NK-92 (cell line): Measurements from ENCODE around the gene RSBN1L.

ENCODE experiments used
- DNase-seq: peaks from one replicate; lab custom pipeline; 2025; ENCODE audit not compliant: unreplicated experiment; lab: John Stamatoyannopoulos, UW

RSBN1L gene

DNA sequence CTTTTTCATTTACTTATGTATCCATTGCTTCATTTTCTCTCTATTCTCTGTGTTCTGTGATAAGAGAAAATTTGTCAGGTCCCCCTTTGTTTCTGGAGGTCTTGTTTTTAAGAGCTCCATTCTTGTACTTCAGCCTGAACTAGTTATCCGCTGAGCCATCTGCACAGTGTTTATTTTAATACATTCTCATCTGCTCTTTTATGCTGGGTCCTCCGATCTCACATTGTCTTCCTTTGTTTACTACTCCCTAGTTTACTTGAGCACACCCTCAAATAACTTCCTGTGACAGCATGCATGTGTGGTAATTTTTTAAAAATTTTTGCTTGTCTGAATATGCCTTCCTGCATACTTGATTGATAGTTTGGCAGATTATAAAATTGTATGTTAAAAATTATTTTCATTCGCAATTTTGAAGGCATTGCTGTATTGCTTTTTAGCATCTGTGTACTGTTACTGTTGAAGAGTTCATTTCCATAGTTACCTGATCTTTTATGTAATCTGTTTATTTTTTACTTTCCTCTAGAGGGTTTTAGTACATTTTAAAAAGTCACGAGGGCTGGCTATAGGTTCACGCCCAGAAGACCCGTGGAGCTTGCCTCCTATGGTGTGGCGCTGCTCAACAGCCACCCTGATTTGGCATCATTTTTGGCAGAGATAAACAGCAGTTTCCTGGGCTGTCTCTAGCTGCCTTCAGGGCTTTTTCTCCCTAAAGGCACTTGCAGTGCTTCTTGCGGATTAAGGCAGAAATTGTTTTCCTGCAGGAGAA lies 31.9 kb downstream of the RSBN1L start:
- no peak for DNase-seq

DNA sequence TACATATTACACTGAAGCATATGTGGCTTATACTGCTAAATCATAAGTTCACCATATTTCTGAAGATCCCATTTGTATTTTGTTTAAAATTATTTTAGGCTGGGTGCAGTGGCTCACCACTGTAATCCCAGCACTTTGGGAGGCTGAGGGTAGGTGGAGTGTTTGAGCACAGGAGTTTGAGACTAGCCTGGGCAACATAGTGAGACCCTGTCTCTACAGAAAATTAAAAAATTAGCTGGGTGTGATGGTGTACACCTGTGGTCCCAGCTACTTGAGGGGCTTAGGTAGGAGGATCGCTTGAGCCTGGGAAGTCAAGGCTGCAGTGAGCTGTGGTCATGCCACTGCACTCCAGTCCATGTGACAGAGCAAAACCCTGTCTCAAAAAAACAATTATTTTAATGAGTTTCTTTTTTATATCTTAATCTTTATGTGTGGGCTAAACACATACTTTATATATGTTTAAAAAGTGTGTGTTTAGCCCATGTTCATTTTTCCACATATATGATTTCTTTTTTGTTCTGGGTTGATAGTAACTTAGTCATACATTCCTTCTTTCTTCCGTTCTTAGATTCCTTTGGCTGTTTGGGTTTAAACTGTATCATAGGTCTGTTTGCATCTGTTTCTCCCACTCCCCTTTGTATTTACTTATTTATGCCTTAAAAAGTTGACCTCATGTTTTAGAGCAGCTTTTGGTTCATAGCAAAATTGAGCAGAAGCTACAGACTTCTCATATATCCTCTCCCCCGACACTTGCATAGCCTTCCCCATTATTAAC lies 33.5 kb downstream of the RSBN1L start:
- DNase-seq, result no peak

DNA sequence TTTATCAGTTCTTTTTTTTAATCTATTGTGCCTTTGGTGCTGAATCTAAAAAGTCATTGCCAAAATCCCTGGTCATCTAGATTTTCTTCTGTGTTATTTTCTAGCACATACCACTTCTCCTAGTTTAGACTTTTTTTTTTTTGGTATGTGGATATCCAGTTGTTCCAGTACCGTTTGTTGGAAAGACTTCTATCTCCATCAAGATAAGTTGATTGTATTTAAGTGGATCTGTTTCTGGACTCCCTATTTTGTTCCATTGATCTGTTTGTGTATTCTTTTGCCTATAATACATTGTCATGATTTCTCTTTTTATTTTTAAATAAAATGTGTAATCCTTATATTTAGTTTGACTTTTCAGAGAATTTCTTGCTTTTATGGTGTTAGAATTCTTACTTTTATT lies 35.5 kb downstream of the RSBN1L start:
- no peak for DNase-seq

GRCh38 chr7:77734659-77735421 lies 38.6 kb downstream of the RSBN1L start:
- DNase-seq, result no peak

GRCh38 chr7:77735457-77735856 lies 39.2 kb downstream of the RSBN1L start:
- DNase-seq, result no peak

DNA sequence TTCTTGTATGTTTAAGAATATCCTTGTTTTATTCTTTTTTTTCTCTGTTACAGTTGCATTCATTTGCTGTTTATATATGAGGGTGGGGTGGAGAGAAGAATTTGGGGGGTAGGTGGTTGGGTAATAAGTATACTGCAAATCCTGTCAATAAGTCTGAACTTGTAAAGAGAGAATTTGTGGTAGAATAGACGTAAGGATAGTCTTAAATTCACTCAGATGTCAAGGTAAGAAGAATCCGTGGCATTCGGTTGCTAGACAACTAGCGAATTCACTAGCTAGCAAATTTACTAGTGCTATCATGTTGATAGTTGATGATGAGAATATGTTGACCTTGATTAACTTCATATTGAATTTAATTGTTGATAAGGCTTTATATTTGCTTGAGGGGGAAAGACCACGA lies 40.7 kb downstream of the RSBN1L start:
- no peak for DNase-seq

DNA sequence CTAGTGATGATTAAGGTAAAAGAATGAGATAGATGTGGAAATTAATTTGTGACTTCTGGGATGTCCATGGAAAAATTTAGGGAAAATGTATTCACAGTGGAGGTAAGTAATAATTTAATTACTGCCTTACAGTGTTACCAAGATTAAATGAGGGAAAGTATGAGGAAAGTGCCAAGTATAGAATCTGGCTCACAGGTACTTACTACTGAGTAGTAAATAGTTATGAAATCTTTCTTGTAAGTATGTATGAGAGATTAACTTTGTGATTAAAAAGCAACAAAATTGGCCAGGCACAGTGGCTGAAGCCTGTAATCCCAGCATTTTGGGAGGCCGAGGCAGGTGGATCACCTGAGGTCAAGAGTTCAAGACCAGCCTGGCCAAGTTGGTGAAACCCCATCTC lies 42.1 kb downstream of the RSBN1L start:
- no peak for DNase-seq

DNA sequence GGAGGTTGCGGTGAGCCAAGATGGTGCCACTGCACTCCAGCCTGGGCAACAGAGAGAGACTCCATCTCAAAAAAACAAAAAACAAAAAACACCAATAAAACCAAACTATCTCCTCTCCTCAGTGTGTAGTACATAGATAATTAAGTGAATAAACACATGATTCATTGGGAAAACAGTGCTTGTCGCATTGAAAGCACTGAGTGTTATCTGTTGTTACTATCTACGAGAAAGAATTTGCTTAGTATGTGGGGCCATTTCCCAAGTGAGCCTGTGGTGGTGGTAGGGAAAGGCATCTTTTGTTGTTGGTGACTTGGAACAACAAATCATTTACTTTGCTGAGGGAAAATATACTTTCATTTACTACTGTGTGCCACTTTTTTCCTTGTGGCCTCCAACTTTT lies 42.6 kb downstream of the RSBN1L start:
- no peak for DNase-seq

DNA sequence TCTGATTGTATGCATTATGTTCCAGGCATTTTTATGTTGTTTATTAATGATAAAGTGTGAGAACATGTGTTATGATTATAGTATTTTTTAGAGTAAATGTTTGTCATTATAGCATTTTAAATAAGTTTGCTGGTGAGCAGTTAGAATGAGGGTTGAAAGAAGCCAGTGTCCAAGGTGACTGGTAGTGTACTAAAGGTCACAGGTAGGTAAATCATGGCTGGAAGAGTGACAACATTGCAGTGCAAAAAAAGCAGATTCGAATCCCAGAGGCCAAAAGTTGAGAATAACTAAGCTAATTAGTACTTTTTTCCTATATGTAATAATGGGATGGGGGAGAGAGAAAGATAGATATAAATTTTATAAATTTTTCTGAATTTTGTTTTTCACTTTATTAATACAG lies 44.0 kb downstream of the RSBN1L start:
- no peak for DNase-seq

- DNase-seq, result no peak
Measured at GRCh38 chr7:77743518-77743917, 47.3 kb downstream of the RSBN1L start.

GRCh38 chr7:77745746-77746145 lies 49.5 kb downstream of the RSBN1L start:
- no peak for DNase-seq

- no peak for DNase-seq
Measured at GRCh38 chr7:77746164-77746823, 50.0 kb downstream of the RSBN1L start.

DNA sequence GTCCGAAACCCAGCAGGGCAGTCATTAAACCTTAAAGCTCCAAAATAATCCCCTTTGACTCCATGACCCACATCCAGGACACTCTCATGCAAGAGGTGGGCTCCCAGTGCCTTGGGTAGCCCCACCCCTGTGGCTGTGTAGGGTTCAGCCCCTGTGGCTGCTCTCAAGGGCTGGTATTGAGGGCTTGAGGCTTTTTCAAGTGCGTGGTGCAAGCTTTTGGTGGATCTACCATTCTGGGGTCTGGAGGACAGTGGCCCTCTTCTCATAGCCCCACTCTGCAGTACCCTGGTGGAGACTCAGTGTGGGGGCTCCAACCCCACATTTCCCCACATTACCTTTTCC lies 50.5 kb downstream of the RSBN1L start:
- DNase-seq, result no peak

DNA sequence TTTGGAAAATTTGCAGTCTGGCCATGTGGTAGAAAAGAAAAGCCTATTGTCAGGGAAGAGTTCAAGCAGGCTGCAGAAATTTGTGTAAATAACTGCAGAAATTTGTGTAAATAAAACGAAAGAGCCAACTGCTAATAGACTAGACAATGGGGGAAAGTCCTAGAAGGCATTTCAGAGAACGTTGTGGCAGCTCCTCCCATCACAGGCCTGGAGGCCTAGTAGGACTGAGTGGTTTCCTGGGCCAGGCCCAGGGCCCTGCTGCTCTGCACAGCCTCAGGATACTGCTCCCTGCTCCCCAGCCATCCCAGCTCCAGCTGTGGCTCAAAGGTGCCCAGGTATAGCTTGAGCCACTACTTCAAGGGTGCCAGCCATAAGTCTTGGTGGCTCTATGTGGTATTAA lies 50.9 kb downstream of the RSBN1L start:
- no peak for DNase-seq

DNA sequence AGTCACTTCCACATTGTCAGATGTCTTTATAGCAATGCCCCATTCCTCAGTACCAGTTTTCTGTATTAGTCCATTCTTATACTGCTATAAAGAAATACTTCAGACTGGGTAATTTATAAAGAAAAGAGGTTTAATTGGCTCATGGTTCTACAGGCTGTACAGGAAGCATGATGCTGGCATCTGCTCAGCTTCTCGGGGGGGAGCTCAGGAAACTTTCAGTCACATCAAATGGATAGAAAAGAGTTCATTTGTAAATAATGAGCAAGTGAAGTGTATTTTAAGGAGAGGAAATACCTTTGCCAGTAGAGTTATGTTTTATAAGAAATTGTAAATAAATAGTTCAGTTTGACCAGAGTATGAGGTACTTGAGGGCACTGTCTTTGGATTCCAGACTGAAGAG lies 51.5 kb downstream of the RSBN1L start:
- DNase-seq, result no peak

DNA sequence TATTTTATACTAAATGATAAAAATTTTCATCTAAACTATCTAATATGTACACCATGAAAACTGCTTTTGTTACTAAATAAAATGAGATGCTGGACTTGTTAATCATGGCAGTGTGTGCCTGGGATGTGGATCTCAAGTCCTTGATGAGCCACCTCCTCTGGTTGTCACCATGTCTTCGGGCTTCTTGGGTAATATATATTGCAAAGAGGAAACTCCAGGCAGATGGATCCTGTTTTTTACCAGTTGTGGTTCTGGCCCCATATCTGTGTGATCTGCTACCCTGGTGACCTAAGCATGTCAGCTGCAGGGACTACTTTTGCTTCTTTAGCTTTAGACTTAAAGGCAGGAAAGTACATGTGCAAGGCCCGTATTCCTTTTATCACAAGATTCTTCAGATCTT lies 55.8 kb downstream of the RSBN1L start:
- DNase-seq, result no peak

DNA sequence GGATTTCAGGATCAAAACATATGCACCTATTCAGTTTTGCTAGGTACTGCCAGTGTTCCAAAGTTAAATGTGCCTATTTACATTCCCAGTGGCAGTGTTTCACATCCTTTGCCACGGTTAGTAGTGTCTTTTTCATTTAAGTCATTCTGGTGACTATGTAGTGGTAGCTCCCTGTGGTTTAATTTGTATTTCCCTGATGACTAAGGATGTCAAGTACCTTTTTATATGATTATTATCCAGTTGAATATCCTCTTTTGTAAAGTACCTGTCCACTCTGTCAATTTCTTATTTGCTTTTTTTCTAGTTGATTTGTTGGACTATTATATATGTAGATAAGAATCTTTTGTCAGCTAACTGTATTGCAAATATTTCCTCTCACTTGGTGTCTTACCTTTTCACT lies 56.9 kb downstream of the RSBN1L start:
- no peak for DNase-seq

DNA sequence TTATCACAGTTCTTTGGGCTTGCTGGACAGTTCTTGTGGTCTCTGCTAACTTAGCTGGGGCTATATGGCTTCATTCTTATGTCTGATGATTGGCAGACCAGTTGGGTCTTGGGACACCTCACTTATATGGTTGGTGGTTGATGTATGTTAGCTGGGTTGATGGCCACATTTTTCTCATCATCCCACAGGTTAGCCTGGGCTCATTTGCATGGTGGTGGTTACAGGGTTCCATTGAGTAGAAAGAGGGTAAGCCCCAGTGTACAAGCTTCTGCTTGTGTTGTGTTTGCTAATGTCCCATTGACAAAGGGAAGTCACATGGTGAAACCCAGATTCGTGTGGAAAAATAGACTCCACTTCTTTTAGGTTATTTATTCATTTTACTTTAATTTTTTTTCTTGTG lies 61.3 kb downstream of the RSBN1L start:
- DNase-seq, result no peak

- no peak for DNase-seq
Measured at GRCh38 chr7:77759294-77759889, 63.1 kb downstream of the RSBN1L start.

DNA sequence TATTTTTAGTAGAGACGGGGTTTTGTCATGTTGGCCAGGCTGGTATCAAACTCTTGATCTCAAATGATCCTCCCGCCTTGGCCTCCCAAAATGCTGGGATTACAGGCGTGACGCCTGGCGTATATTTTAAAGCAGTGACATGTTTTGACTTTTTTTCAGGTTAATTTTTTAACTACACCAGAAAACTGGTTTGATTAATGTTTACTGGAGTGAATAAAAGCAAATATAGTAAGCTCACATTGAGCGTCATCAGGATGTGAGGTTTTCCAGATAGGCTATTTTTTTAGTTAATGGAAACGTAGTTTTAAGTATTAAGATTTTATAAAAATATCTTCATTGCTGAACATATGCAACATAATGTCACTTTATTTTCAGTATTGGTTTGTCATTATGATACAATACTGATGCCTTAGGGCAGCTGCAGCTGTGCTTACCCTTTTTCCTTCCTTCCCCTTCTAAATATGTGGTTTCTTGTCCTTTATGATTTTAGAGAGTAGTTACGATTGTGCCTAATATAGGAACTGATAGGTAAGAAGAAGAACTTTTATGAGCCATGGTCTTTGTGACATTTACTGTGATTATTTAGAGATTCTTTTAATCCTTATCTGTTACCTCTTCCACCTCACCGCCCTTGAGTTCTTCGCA lies 64.7 kb downstream of the RSBN1L start:
- DNase-seq, result no peak

DNA sequence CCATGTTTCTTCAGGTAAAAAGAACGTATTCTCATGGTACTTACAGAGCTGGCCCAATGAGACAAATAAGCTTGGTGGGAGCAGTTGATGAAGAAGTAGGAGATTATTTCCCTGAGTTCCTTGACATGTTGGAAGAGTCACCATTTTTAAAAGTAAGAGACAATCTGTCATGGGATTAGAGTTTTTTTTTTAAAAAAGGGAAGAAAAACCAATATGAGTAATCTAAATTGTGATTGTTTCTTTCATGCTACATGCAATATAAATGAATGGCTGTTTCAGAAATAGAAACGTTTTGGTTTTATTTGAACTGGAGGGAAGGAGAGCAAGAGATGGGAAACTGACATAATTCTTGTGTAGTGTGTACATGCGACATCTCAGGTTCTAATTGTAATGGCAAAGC lies 69.2 kb downstream of the RSBN1L start:
- no peak for DNase-seq
